Fibroblast of lung (primary cell): Measurements from ENCODE around the gene OR10G3. TPM values are rescaled to one million over a fixed set of nuclear protein-coding genes. Genes with fewer than 3 reads are reported as not detected.

Experiments used
- DNase-seq, 2 donors: peaks; one replicate each; pipeline versions ENCODE4 v3.0.0 to v3.0.0-alpha.2; 2010; ENCODE audit warnings: low read depth in 2 of 2
- H2AFZ ChIP-seq: 2 replicates; pipeline ENCODE4 v1.5.1; 2012; ENCODE audit warnings: low read length, control low read depth, inconsistent platforms
- H3K27ac ChIP-seq: 2 replicates; pipeline ENCODE4 v1.5.1; 2011; ENCODE audit warnings: low read length, control low read depth; ENCODE audit not compliant: insufficient read depth
- H3K27me3 ChIP-seq: 2 replicates; pipeline ENCODE4 v1.5.1; 2011; ENCODE audit warnings: mild to moderate bottlenecking, low read length; ENCODE audit not compliant: control insufficient read depth, insufficient read depth
- H3K36me3 ChIP-seq: 2 replicates; pipeline ENCODE4 v1.5.1; 2011; ENCODE audit warnings: low read length; ENCODE audit not compliant: control insufficient read depth, insufficient read depth
- H3K4me1 ChIP-seq: 2 replicates; pipeline ENCODE4 v1.5.1; 2011; ENCODE audit warnings: low read length; ENCODE audit not compliant: control insufficient read depth, insufficient read depth; ENCODE audit errors: extremely low read depth
- H3K4me2 ChIP-seq: 2 replicates; pipeline ENCODE4 v1.5.1; 2011; ENCODE audit warnings: low read length, control low read depth; ENCODE audit not compliant: insufficient read depth; ENCODE audit errors: extremely low read depth
- H3K4me3 ChIP-seq, 4 experiments: fragments of 200-600 bp in 1 of 4; sonication (generic) in 1 of 4; replicated peaks in 1 of 4; 2 replicates each; pipeline ENCODE4 v1.5.1; 2011 to 2016; ENCODE audit warnings: low read length in 4 of 4, low read depth in 3 of 4, mild to moderate bottlenecking in 3 of 4, control low read depth in 2 of 4, inconsistent platforms in 1 of 4, mixed read lengths in 1 of 4; ENCODE audit not compliant: insufficient read depth in 1 of 4; ENCODE audit errors: control extremely low read depth in 1 of 4
- H3K79me2 ChIP-seq: 2 replicates; pipeline ENCODE4 v1.5.1; 2012; ENCODE audit warnings: mild to moderate bottlenecking, low read length, inconsistent platforms; ENCODE audit not compliant: control insufficient read depth, insufficient read depth
- H3K9ac ChIP-seq: 2 replicates; pipeline ENCODE4 v1.5.1; 2011; ENCODE audit warnings: mild to moderate bottlenecking, low read length, control low read depth; ENCODE audit not compliant: insufficient read depth
- H3K9me3 ChIP-seq: 2 replicates; pipeline ENCODE4 v1.5.1; 2012; ENCODE audit warnings: low read depth, low read length; ENCODE audit not compliant: control insufficient read depth, insufficient read depth
- H4K20me1 ChIP-seq: 2 replicates; pipeline ENCODE4 v1.5.1; 2011; ENCODE audit warnings: low read length; ENCODE audit not compliant: control insufficient read depth, insufficient read depth; ENCODE audit errors: extremely low read depth
- CTCF ChIP-seq, 2 donors: IDR thresholded peaks in 1 of 2; conservative IDR thresholded peaks in 1 of 2; 1 replicate in 1 of 2; 2 replicates in 1 of 2; pipeline ENCODE4 v1.5.1; 2011 to 2012; ENCODE audit warnings: low read length in 2 of 2, control low read depth in 1 of 2, inconsistent platforms in 1 of 2, low read depth in 1 of 2, mild to moderate bottlenecking in 1 of 2
- EZH2 ChIP-seq: IDR thresholded peaks from 2 replicates; pipeline ENCODE4 v1.5.1; 2012; ENCODE audit warnings: low read length, control low read depth, mild to moderate bottlenecking; ENCODE audit errors: missing control alignments
- polyA minus RNA-seq: library from RNA; depleted of rRNA, polyadenylated mRNA; stranded (reverse); fragments of >200 nt; gene quantifications from 2 replicates; pipeline ENCODE4 v1.2.3, GENCODE V29; 2011; ENCODE audit warnings: low replicate concordance
- polyA plus RNA-seq, 2 donors: library from polyadenylated mRNA; depleted of rRNA in 1 of 2; stranded (reverse) in 1 of 2; unstranded in 1 of 2; fragments of >200 nt; gene quantifications; 2 replicates each; pipeline ENCODE4 v1.2.1, GENCODE V29; 2011 to 2012; ENCODE audit warnings: missing spikeins in 1 of 2
- total RNA-seq: library from RNA; depleted of rRNA; stranded (reverse); fragments of >200 nt; gene quantifications from 2 replicates; pipeline ENCODE4 v1.2.1, GENCODE V29; 2014

OR10G3 gene
- not detected in 2 replicates for total RNA-seq
- not detected in 2 replicates for polyA plus RNA-seq
- not detected in 2 replicates for polyA plus RNA-seq (2012)
- polyA minus RNA-seq, result not detected in 2 replicates

GRCh38 chr14:21579976-21580375 lies at the start of gene OR10G3:
TSS of gene OR10G3 (minus strand) at chr14:21580076. CDS start at chr14:21570744, 9,332 bp downstream.
- no peaks in the 10 kb centered on the region for H4K20me1 ChIP-seq
- H3K27me3 ChIP-seq, result no peaks in the 10 kb centered on the region
- H3K9ac ChIP-seq, result no peak within 1 kb of the TSS
- no peaks in the 10 kb centered on the region for H3K36me3 ChIP-seq
- no peaks in the 10 kb centered on the region for H3K79me2 ChIP-seq
- no peaks in the 10 kb centered on the region for H3K9me3 ChIP-seq
- no peaks in the 10 kb centered on the region for H3K4me1 ChIP-seq
- TF ChIP-seq EZH2, result no peak
- TF ChIP-seq CTCF (conservative IDR thresholded peaks at IDR 0.05 in 1 of 2, IDR thresholded peaks at IDR 0.05 in 1 of 2; ENCODE audit: low read depth in 1 of 2, low read length in 2 of 2), result no peak
- no peak within 1 kb of the TSS for H3K27ac ChIP-seq
- H3K4me3 ChIP-seq, result no peak within 1 kb of the TSS
- no peak within 1 kb of the TSS for H2AFZ ChIP-seq
- no peak within 1 kb of the TSS for H3K4me2 ChIP-seq
- no peak for DNase-seq

DNA sequence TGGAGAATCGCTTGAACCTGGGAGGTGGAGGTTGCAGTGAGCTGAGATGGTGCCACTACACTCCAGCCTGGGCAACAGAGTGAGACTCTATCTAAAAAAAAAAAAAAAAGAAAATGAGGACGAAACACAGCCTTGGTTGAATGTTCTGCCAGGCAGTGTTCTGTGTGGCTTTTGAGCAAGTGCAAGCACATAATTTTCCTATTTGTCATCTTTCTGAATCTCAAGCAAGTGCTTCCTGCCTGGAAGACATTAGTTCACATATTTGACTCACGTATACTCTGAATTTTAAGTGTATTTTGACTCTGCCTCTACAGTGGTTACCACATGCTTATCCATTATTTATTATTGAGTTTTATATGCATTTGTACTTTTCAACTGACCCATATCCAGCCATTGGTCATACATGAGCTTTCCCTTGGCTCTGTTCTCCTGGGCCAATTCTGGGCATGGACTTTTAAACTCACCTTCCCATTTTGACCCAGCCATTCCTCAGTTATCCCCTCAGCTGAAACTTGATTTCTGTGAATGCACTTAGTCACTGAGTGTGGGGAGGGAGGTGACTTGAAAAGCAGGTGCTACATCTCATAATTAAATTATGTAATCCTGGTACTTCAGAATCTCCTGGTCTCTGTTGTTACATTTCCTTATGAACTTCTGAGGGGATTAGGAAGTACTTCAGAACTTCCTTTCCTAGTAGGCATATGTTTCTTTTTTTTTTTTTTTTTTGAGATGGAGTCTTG lies 46.8 kb upstream of the OR10G3 start:
- Histone ChIP-seq H3K4me1 (no peaks in the 10 kb centered on the region), H3K36me3 (no peaks in the 10 kb centered on the region), H3K9ac (no peak overlapping the region), H3K4me3 (no peak overlapping the region), H2AFZ (no peak overlapping the region), H3K27ac (no peak overlapping the region), H4K20me1 (no peaks in the 10 kb centered on the region), H3K79me2 (no peaks in the 10 kb centered on the region), H3K27me3 (no peaks in the 10 kb centered on the region), H3K4me2 (no peak overlapping the region), H3K9me3 (no peaks in the 10 kb centered on the region)
- TF ChIP-seq CTCF (conservative IDR thresholded peaks at IDR 0.05 in 1 of 2, IDR thresholded peaks at IDR 0.05 in 1 of 2; ENCODE audit: low read depth in 1 of 2, low read length in 2 of 2) (no peak), EZH2 (no peak)
- DNase-seq, result no peak

DNA sequence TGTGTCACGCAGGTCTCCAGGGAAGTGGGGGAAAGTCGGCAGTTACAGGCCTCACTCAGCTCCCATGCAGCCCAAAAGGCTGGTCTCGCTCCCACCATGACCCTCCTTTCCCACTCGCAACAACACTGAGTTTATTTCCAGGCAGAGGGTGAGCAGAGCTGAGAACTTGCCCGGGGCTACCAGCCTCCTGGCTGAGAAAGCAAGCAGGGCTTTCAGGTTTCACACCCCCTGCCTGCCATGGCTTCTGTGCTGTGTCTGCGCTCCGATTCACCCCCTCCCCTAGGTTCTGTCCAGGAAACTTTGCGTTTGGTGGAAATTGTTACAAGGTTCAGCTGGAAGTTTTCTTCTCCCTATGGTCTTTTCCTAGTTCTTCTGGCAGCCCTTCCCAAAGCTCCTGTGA lies 37.7 kb upstream of the OR10G3 start:
- Histone ChIP-seq H3K4me1 (no peaks in the 10 kb centered on the region), H3K4me2 (no peak overlapping the region), H2AFZ (no peak overlapping the region), H3K9ac (no peak overlapping the region), H3K9me3 (no peaks in the 10 kb centered on the region), H3K36me3 (no peaks in the 10 kb centered on the region), H3K79me2 (no peaks in the 10 kb centered on the region), H4K20me1 (no peaks in the 10 kb centered on the region), H3K27ac (no peak overlapping the region), H3K4me3 (no peak overlapping the region), H3K27me3 (no peaks in the 10 kb centered on the region)
- no peak for TF ChIP-seq EZH2
- TF ChIP-seq CTCF (conservative IDR thresholded peaks at IDR 0.05 in 1 of 2, IDR thresholded peaks at IDR 0.05 in 1 of 2; ENCODE audit: low read depth in 1 of 2, low read length in 2 of 2), result no peak
- DNase-seq, result no peak
